OCI-LY7 (cell line): ENCODE measurements around the gene DNM2.

Experiments
- EZH2phosphoT487 ChIP-seq: fragments of 200-600 bp; sonication (generic); IDR thresholded peaks from 2 replicates; pipeline ENCODE4 v1.6.1; 2018; ENCODE audit warnings: low read depth, borderline replicate concordance, mild to moderate bottlenecking, mixed run types, antibody characterized with exemption, low read length, moderate library complexity, mixed read lengths
- TF ChIP-seq, protein P1 (sequence below): fragments of 200-600 bp; sonication (generic); conservative IDR thresholded peaks from 2 replicates; pipeline ENCODE4 v1.5.1; 2014; ENCODE audit warnings: mild to moderate bottlenecking, antibody characterized with exemption, low read length, moderate library complexity, mixed read lengths

DNA sequence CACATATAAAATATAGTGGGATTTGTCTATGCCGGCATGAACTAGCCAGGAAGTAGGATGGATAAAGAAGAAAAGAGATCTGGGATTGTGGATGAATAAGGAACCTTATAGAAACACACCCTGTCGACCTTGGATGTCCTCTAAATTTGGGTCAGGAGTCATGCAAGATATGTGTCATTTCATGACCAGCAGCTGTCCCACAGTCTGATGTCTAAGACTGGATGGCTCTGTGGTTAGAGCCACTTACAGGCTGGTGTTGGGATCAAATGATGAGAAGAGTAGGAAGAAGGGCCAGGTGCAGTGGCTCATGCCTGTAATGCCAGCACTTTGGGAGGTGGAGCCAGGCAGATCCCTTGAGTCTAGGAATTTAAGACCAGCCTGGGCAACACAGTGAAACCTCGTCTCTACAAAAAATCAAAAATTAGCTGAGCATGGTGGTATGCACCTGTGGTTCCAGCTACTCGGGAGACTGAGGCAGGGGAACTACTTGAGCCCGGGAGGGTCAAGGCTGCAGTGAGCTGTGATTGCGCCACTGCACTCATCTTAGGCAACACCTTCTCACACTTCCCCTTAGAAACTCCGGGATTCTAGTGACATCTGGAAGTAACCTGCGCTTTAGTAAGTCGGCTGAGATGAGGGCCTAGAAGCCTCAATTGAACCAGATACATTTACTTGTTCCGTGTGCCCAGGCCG, 87.3 kb downstream of the DNM2 start:
- TF ChIP-seq, protein P1, sequence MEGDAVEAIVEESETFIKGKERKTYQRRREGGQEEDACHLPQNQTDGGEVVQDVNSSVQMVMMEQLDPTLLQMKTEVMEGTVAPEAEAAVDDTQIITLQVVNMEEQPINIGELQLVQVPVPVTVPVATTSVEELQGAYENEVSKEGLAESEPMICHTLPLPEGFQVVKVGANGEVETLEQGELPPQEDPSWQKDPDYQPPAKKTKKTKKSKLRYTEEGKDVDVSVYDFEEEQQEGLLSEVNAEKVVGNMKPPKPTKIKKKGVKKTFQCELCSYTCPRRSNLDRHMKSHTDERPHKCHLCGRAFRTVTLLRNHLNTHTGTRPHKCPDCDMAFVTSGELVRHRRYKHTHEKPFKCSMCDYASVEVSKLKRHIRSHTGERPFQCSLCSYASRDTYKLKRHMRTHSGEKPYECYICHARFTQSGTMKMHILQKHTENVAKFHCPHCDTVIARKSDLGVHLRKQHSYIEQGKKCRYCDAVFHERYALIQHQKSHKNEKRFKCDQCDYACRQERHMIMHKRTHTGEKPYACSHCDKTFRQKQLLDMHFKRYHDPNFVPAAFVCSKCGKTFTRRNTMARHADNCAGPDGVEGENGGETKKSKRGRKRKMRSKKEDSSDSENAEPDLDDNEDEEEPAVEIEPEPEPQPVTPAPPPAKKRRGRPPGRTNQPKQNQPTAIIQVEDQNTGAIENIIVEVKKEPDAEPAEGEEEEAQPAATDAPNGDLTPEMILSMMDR: no peak
- no peak for TF ChIP-seq EZH2phosphoT487
